HEK293 (cell line): ENCODE results near the gene PUM1.
A peak's percentile ranks its signal among the peaks of the same experiment; 100 is the strongest.

Experiments used
- CTCF ChIA-PET: fragments of 350-600 bp; formaldehyde crosslinking; extraction: SDS; loops from one replicate; lab custom pipeline; 2021; ENCODE audit warnings: antibody characterized with exemption; lab: Yijun Ruan, JAX
- POLR2A ChIA-PET: fragments of 300-600 bp; formaldehyde crosslinking; extraction: SDS; loops from one replicate; lab custom pipeline; 2020; ENCODE audit warnings: antibody characterized with exemption, inconsistent platforms; lab: Yijun Ruan, JAX
- H3K27ac ChIP-seq: fragments of 200-500 bp; sonication (Bioruptor generic); 2 replicates; pipeline ENCODE4 v1.5.1; 2014; ENCODE audit warnings: low read depth, low read length, control low read depth, inconsistent platforms; ENCODE audit errors: extremely low read depth
- H3K36me3 ChIP-seq, 2 experiments: fragments of 200-500 bp in 1 of 2; sonication (Bioruptor generic) in 1 of 2; 1 replicate in 1 of 2; 2 replicates in 1 of 2; pipeline ENCODE4 v1.5.1; 2014 to 2017; ENCODE audit warnings: inconsistent platforms in 2 of 2, low read length in 2 of 2; ENCODE audit not compliant: control insufficient read depth in 2 of 2, insufficient read depth in 1 of 2
- H3K4me1 ChIP-seq: fragments of 200-500 bp; sonication (Bioruptor generic); 2 replicates; pipeline ENCODE4 v1.5.1; 2014; ENCODE audit warnings: mild to moderate bottlenecking, low read length, inconsistent platforms; ENCODE audit not compliant: control insufficient read depth, insufficient read depth
- H3K4me3 ChIP-seq: 2 replicates; pipeline ENCODE4 v1.5.1; 2011; ENCODE audit warnings: low read depth, mild to moderate bottlenecking, control low read depth, low read length, moderate library complexity
- H3K9me3 ChIP-seq: fragments of 200-500 bp; sonication (Bioruptor generic); 2 replicates; pipeline ENCODE4 v1.5.1; 2014; ENCODE audit warnings: low read depth, low read length, inconsistent platforms; ENCODE audit not compliant: control insufficient read depth, insufficient read depth
- AEBP2 ChIP-seq: fragments of 450-650 bp; formaldehyde crosslinking; IDR thresholded peaks from 2 replicates; pipeline ENCODE4 v1.5.1; 2016; ENCODE audit warnings: missing biosample characterization, missing genetic modification characterization, borderline replicate concordance
- ATF2 ChIP-seq: fragments of 450-650 bp; formaldehyde crosslinking; IDR thresholded peaks from 2 replicates; pipeline ENCODE4 v1.5.1; 2016; ENCODE audit warnings: missing biosample characterization, missing genetic modification characterization, low read depth
- ELK4 ChIP-seq: IDR thresholded peaks from 2 replicates; pipeline ENCODE4 v1.6.1; 2011; ENCODE audit warnings: mild to moderate bottlenecking, low read depth, low read length, borderline replicate concordance
- GLI2 ChIP-seq: fragments of 450-650 bp; formaldehyde crosslinking; IDR thresholded peaks from 2 replicates; pipeline ENCODE4; 2017; ENCODE audit warnings: missing biosample characterization, missing genetic modification characterization, low read depth, borderline replicate concordance
- KLF1 ChIP-seq: fragments of 450-650 bp; formaldehyde crosslinking; IDR thresholded peaks from 2 replicates; pipeline ENCODE4 v1.5.1; 2016; ENCODE audit warnings: missing biosample characterization, missing genetic modification characterization
- KLF9 ChIP-seq: fragments of 450-650 bp; formaldehyde crosslinking; IDR thresholded peaks from 2 replicates; pipeline ENCODE4 v1.5.1; 2016; ENCODE audit warnings: missing biosample characterization, missing genetic modification characterization, low read depth
- PRDM10 ChIP-seq: fragments of 450-650 bp; formaldehyde crosslinking; IDR thresholded peaks from 2 replicates; pipeline ENCODE4 v1.5.1; 2016; ENCODE audit warnings: missing biosample characterization, missing genetic modification characterization
- REPIN1 ChIP-seq: fragments of 450-650 bp; formaldehyde crosslinking; IDR thresholded peaks from 2 replicates; pipeline ENCODE4 v1.5.1; 2017; ENCODE audit warnings: missing biosample characterization, missing genetic modification characterization, low read depth
- SALL2 ChIP-seq: fragments of 450-650 bp; formaldehyde crosslinking; IDR thresholded peaks from 2 replicates; pipeline ENCODE4 v1.5.0; 2017; ENCODE audit warnings: missing biosample characterization, mild to moderate bottlenecking, missing genetic modification characterization, borderline replicate concordance
- YY2 ChIP-seq: fragments of 450-650 bp; formaldehyde crosslinking; IDR thresholded peaks from 2 replicates; pipeline ENCODE4 v1.5.1; 2016; ENCODE audit warnings: missing biosample characterization, missing genetic modification characterization
- ZFP3 ChIP-seq: fragments of 450-650 bp; formaldehyde crosslinking; IDR thresholded peaks from 2 replicates; pipeline ENCODE4 v1.5.1; 2016; ENCODE audit warnings: low read depth, missing biosample characterization, missing genetic modification characterization
- ZIC2 ChIP-seq: fragments of 450-650 bp; formaldehyde crosslinking; IDR thresholded peaks from 2 replicates; pipeline ENCODE4 v1.5.1; 2016; ENCODE audit warnings: missing biosample characterization, missing genetic modification characterization
- ZNF18 ChIP-seq: fragments of 450-650 bp; formaldehyde crosslinking; IDR thresholded peaks from 2 replicates; pipeline ENCODE4 v1.5.1; 2016; ENCODE audit warnings: missing biosample characterization, missing genetic modification characterization
- ZNF2 ChIP-seq: fragments of 450-650 bp; formaldehyde crosslinking; IDR thresholded peaks from 2 replicates; pipeline ENCODE4 v1.5.1; 2016; ENCODE audit warnings: missing biosample characterization, missing genetic modification characterization
- ZNF221 ChIP-seq: fragments of 450-650 bp; formaldehyde crosslinking; IDR thresholded peaks from 2 replicates; pipeline ENCODE4 v1.5.1; 2017; ENCODE audit warnings: missing biosample characterization, missing genetic modification characterization, borderline replicate concordance
- ZNF354C ChIP-seq: fragments of 450-650 bp; formaldehyde crosslinking; IDR thresholded peaks from 2 replicates; pipeline ENCODE4 v1.5.1; 2016; ENCODE audit warnings: missing biosample characterization, missing genetic modification characterization, low read depth, borderline replicate concordance
- ZNF544 ChIP-seq: fragments of 450-650 bp; formaldehyde crosslinking; IDR thresholded peaks from 2 replicates; pipeline ENCODE4 v1.5.0; 2017; ENCODE audit warnings: missing biosample characterization, missing genetic modification characterization
- ZNF548 ChIP-seq: fragments of 450-650 bp; formaldehyde crosslinking; IDR thresholded peaks from 2 replicates; pipeline ENCODE4 v1.5.1; 2016; ENCODE audit warnings: missing biosample characterization, missing genetic modification characterization
- ZNF555 ChIP-seq: fragments of 450-650 bp; formaldehyde crosslinking; conservative IDR thresholded peaks from 2 replicates; pipeline ENCODE4 v1.5.1; 2017; ENCODE audit warnings: missing biosample characterization, mild to moderate bottlenecking, missing genetic modification characterization, inconsistent platforms
- ZNF791 ChIP-seq: fragments of 450-650 bp; formaldehyde crosslinking; IDR thresholded peaks from 2 replicates; pipeline ENCODE4 v1.5.1; 2016; ENCODE audit warnings: missing biosample characterization, missing genetic modification characterization
- ZSCAN5A ChIP-seq: fragments of 450-650 bp; formaldehyde crosslinking; IDR thresholded peaks from 2 replicates; pipeline ENCODE4 v1.5.1; 2016; ENCODE audit warnings: missing biosample characterization, missing genetic modification characterization
- ZXDB ChIP-seq: fragments of 450-650 bp; formaldehyde crosslinking; IDR thresholded peaks from 2 replicates; pipeline ENCODE4 v1.5.1; 2016; ENCODE audit warnings: missing biosample characterization, missing genetic modification characterization

PUM1 gene

GRCh38 chr1:30920827-30921226 is 144.7 kb downstream of the PUM1 start (continued):
- TF ChIP-seq ZNF221 (no peak), ZNF555 (tag by site-specific recombination) (no peak), ZNF791 (tag by site-specific recombination) (no peak), REPIN1 (tag by site-specific recombination) (no peak), KLF9 (tag by site-specific recombination) (no peak), ZNF2 (tag by site-specific recombination) (no peak)

- POLR2A ChIA-PET: interaction anchor here (0.6 to 1.2 kb wide), 3 partner anchors 134 to 201 kb away, joined by 3 to 5 read pairs (median 4); no protein-coding TSS in a partner anchor
- no peak; the same call in 1 of the 2 replicates for TF ChIP-seq SALL2
- no peak for TF ChIP-seq ZSCAN5A
- no peak for TF ChIP-seq PRDM10 (tag by site-specific recombination)
- TF ChIP-seq ZXDB (tag by site-specific recombination): no peak
- no peak for TF ChIP-seq KLF1 (tag by site-specific recombination)
- TF ChIP-seq ZNF544 (tag by site-specific recombination): no peak
- TF ChIP-seq AEBP2 (tag by site-specific recombination): no peak
- no peak for TF ChIP-seq YY2 (tag by site-specific recombination)
- no peak for TF ChIP-seq ZNF354C (tag by site-specific recombination)
- no peak for TF ChIP-seq ZFP3 (tag by site-specific recombination)
- no peak for TF ChIP-seq ELK4
- no peak for TF ChIP-seq ZNF548 (tag by site-specific recombination)
- TF ChIP-seq ATF2 (tag by site-specific recombination): peak; percentile 95
- TF ChIP-seq GLI2 (tag by site-specific recombination): no peak
- no peak for TF ChIP-seq ZNF18
- no peak for TF ChIP-seq ZIC2 (tag by site-specific recombination)
These were observed 146.3 kb downstream of the PUM1 start for GRCh38 chr1:30919025-30919881.

More at GRCh38 chr1:30919025-30919881, 146.3 kb downstream of the PUM1 start:
- Histone ChIP-seq H3K4me1 (peaks cover 3% of the 10 kb centered on the region; the same call in 1 of the 2 replicates), H3K4me3 (no peak overlapping the region), H3K9me3 (no peaks in the 10 kb centered on the region), H3K36me3 (no peaks in the 10 kb centered on the region), H3K27ac (no peak overlapping the region)
- CTCF ChIA-PET: interaction anchor here (0.6 to 7.4 kb wide), 8 partner anchors 8 to 416 kb away, joined by 3 to 63 read pairs (median 12); no protein-coding TSS in a partner anchor
